H1 (cell line): ENCODE data around the gene LTO1. TPM values are rescaled to one million over a fixed set of nuclear protein-coding genes. Genes with fewer than 3 reads are reported as not detected.

Source experiments
- CTCF ChIA-PET: fragments of 300-600 bp; sonication (Branson Sonifier 250); formaldehyde crosslinking; loops from one replicate; lab custom pipeline; 2021; ENCODE audit not compliant: partially characterized antibody; lab: Charles Lee
- POLR2A ChIA-PET: fragments of 300-600 bp; sonication (Branson Sonifier 250); formaldehyde crosslinking; loops from one replicate; lab custom pipeline; 2021; ENCODE audit warnings: inconsistent platforms; ENCODE audit not compliant: partially characterized antibody; lab: Charles Lee
- DNase-seq, 2 experiments: peaks; one replicate each; pipeline versions ENCODE4 v3.0.0 to v3.0.0-alpha.2; 2010 to 2022; ENCODE audit warnings: low spot score in 2 of 2, low read depth in 1 of 2, mixed read lengths in 1 of 2
- FAIRE-seq: peaks from 2 replicates; lab custom pipeline; 2011; peaks lifted over from hg19 to GRCh38; lab: Jason Lieb, UNC
- H2AFZ ChIP-seq: 2 replicates; pipeline ENCODE4 v1.8.1; 2012; ENCODE audit warnings: low read length, inconsistent platforms
- H2AK5ac ChIP-seq: 2 replicates; pipeline ENCODE4 v1.6.1; 2013; ENCODE audit warnings: low read depth, low read length
- H2BK120ac ChIP-seq: replicated peaks from 2 replicates; pipeline ENCODE3; 2013; ENCODE audit warnings: low read depth, low read length, inconsistent platforms
- H2BK12ac ChIP-seq: 2 replicates; pipeline ENCODE4 v1.6.1; 2013; ENCODE audit warnings: low read depth, low read length
- H2BK15ac ChIP-seq: 2 replicates; pipeline ENCODE4 v1.6.1; 2013; ENCODE audit warnings: low read length
- H2BK20ac ChIP-seq: 2 replicates; pipeline ENCODE4 v1.6.1; 2013; ENCODE audit warnings: low read length
- H2BK5ac ChIP-seq: 2 replicates; pipeline ENCODE4 v1.6.1; 2013; ENCODE audit warnings: low read depth, low read length
- H3K14ac ChIP-seq: 2 replicates; pipeline ENCODE4 v1.6.1; 2013; ENCODE audit warnings: inconsistent platforms; ENCODE audit not compliant: insufficient read length
- H3K18ac ChIP-seq: 2 replicates; pipeline ENCODE4 v1.6.1; 2013; ENCODE audit warnings: low read length; ENCODE audit errors: extremely low read depth
- H3K23ac ChIP-seq: 2 replicates; pipeline ENCODE4 v1.6.1; 2013; ENCODE audit warnings: inconsistent platforms; ENCODE audit not compliant: insufficient read length
- H3K23me2 ChIP-seq: 2 replicates; pipeline ENCODE4 v1.6.1; 2013; ENCODE audit warnings: low read depth, low read length
- H3K27ac ChIP-seq: 2 replicates; pipeline ENCODE4 v1.6.1; 2011; ENCODE audit warnings: low read depth, low read length, inconsistent platforms
- H3K27me3 ChIP-seq, 4 experiments: replicated peaks in 1 of 4; 1 replicate in 1 of 4; 2 replicates in 3 of 4; pipeline versions ENCODE4 v1.6.1 to v1.8.1; 2011 to 2013; ENCODE audit warnings: low read length in 3 of 4, mild to moderate bottlenecking in 3 of 4, inconsistent platforms in 2 of 4, mixed read lengths in 2 of 4, moderate library complexity in 1 of 4; ENCODE audit not compliant: control insufficient read depth in 3 of 4, insufficient read depth in 3 of 4; ENCODE audit errors: extremely low read depth in 1 of 4
- H3K36me3 ChIP-seq, 4 experiments: 2 replicates each; pipeline versions ENCODE4 v1.6.1 to v1.8.1; 2011 to 2013; ENCODE audit warnings: mild to moderate bottlenecking in 4 of 4, low read length in 3 of 4, moderate library complexity in 2 of 4, control low read depth in 1 of 4, inconsistent platforms in 1 of 4; ENCODE audit not compliant: insufficient read depth in 4 of 4, control insufficient read depth in 2 of 4
- H3K4ac ChIP-seq: replicated peaks from 2 replicates; pipeline ENCODE3; 2013; ENCODE audit warnings: low read length, low read depth, mixed read lengths, inconsistent platforms; ENCODE audit not compliant: insufficient read length
- H3K4me1 ChIP-seq, 4 experiments: replicated peaks in 1 of 4; 1 replicate in 1 of 4; 2 replicates in 3 of 4; pipeline versions ENCODE4 v1.6.1 to v1.8.1; 2011 to 2013; ENCODE audit warnings: low read length in 3 of 4, inconsistent platforms in 2 of 4, mixed read lengths in 1 of 4; ENCODE audit not compliant: insufficient read depth in 4 of 4, control insufficient read depth in 3 of 4
- H3K4me2 ChIP-seq, 2 experiments: 2 replicates each; pipeline versions ENCODE4 v1.6.1 to v1.8.1; 2011 to 2013; ENCODE audit warnings: low read depth in 2 of 2, low read length in 2 of 2, control low read depth in 1 of 2, inconsistent platforms in 1 of 2, mild to moderate bottlenecking in 1 of 2; ENCODE audit not compliant: insufficient read depth in 1 of 2
- H3K4me3 ChIP-seq, 4 experiments: fragments of 200-600, 300-600 bp in 1 of 4; sonication (generic), shearing (Covaris generic), sonication (Bioruptor Twin) in 1 of 4; 2 replicates each; pipeline versions ENCODE4 v1.5.1 to v1.8.1; 2011 to 2016; ENCODE audit warnings: low read length in 4 of 4, low read depth in 3 of 4, control low read depth in 2 of 4, inconsistent platforms in 2 of 4, mild to moderate bottlenecking in 2 of 4, mixed read lengths in 1 of 4, moderate library complexity in 1 of 4; ENCODE audit not compliant: insufficient read depth in 2 of 4; ENCODE audit errors: extremely low read depth in 1 of 4
- H3K56ac ChIP-seq: replicated peaks from 2 replicates; pipeline ENCODE3; 2013; ENCODE audit warnings: low read depth, mild to moderate bottlenecking, mixed read lengths, low read length, inconsistent platforms; ENCODE audit not compliant: insufficient read length
- H3K79me1 ChIP-seq: 2 replicates; pipeline ENCODE4 v1.6.1; 2013; ENCODE audit warnings: low read depth, low read length, control low read depth
- H3K79me2 ChIP-seq, 2 experiments: 2 replicates each; pipeline versions ENCODE4 v1.6.1 to v1.8.1; 2012 to 2013; ENCODE audit warnings: low read length in 2 of 2, mild to moderate bottlenecking in 2 of 2, inconsistent platforms in 1 of 2; ENCODE audit not compliant: insufficient read depth in 2 of 2, control insufficient read depth in 1 of 2
- H3K9ac ChIP-seq, 4 experiments: replicated peaks in 1 of 4; 1 replicate in 1 of 4; 2 replicates in 3 of 4; pipeline versions ENCODE4 v1.6.1 to v1.8.1; 2011 to 2013; ENCODE audit warnings: low read depth in 3 of 4, low read length in 3 of 4, control low read depth in 2 of 4, mild to moderate bottlenecking in 2 of 4, moderate library complexity in 2 of 4, inconsistent platforms in 1 of 4; ENCODE audit errors: extremely low read depth in 1 of 4
- H3K9me3 ChIP-seq, 2 experiments: 2 replicates each; pipeline versions ENCODE4 v1.6.1 to v1.8.1; 2012 to 2013; ENCODE audit warnings: mild to moderate bottlenecking in 2 of 2, moderate library complexity in 2 of 2, control low read depth in 1 of 2, inconsistent platforms in 1 of 2, low read depth in 1 of 2, low read length in 1 of 2, mixed read lengths in 1 of 2; ENCODE audit not compliant: insufficient read depth in 2 of 2
- H4K20me1 ChIP-seq, 2 experiments: replicated peaks in 1 of 2; 2 replicates each; pipeline versions ENCODE3 to v1.8.1; 2011 to 2013; ENCODE audit warnings: inconsistent platforms in 2 of 2, low read length in 2 of 2, mild to moderate bottlenecking in 1 of 2; ENCODE audit not compliant: insufficient read depth in 2 of 2, control insufficient read depth in 1 of 2
- H4K5ac ChIP-seq: 2 replicates; pipeline ENCODE4 v1.6.1; 2013; ENCODE audit warnings: low read length, low read depth, mixed read lengths, inconsistent platforms; ENCODE audit not compliant: insufficient read length
- H4K8ac ChIP-seq: 2 replicates; pipeline ENCODE4 v1.8.0; 2013; ENCODE audit warnings: mild to moderate bottlenecking, moderate library complexity, low read length, inconsistent platforms; ENCODE audit not compliant: insufficient read depth; ENCODE audit errors: extremely low read depth
- H4K91ac ChIP-seq: replicated peaks from 2 replicates; pipeline ENCODE3; 2013; ENCODE audit warnings: low read length, mixed read lengths, inconsistent platforms; ENCODE audit not compliant: insufficient read length
- EGR1 ChIP-seq: IDR thresholded peaks from 2 replicates; pipeline ENCODE4 v1.6.1; 2011; ENCODE audit warnings: low read depth, low read length, borderline replicate concordance
- WGBS, 2 experiments: shearing (Covaris generic) in 1 of 2; methylation state at CpG; one replicate each; pipeline versions ENCODE4 v1.1.6 to v1.1.7; 2013 to 2015; ENCODE audit warnings: low lambda C conversion rate in 2 of 2, mixed read lengths in 2 of 2, inconsistent platforms in 1 of 2, low coverage in 1 of 2, missing lambda C conversion rate in 1 of 2; ENCODE audit not compliant: insufficient replicate concordance in 2 of 2, insufficient coverage in 1 of 2, insufficient read length in 1 of 2; ENCODE audit errors: extremely low coverage in 1 of 2, missing lambda C conversion rate in 1 of 2; 5-methylcytosine and 5-hydroxymethylcytosine counted together
- polyA plus RNA-seq, 7 experiments: library from polyadenylated mRNA; depleted of rRNA in 3 of 7; stranded (reverse) in 5 of 7; unstranded in 2 of 7; fragments of >200 nt in 5 of 7; fragments of 200-250 nt in 2 of 7; gene quantifications; 1 replicate in 5 of 7; 2 replicates in 1 of 7; 4 replicates in 1 of 7; pipeline versions ENCODE4 v1.2.1 to v1.2.3, GENCODE V29; 2011 to 2013; ENCODE audit warnings: missing spikeins in 2 of 7, mixed read lengths in 2 of 7
- total RNA-seq: library from RNA; stranded (reverse); fragmentation: NEBNext Ultra II Directional; extraction: Animal tissue kit (Norgen Biotek cat#: 25700); gene quantifications from 2 replicates; pipeline ENCODE4 v1.2.1, GENCODE V29; 2021

The LTO1 gene
- total and polyA plus RNA-seq, 2 of the 8 experiments (the other 6 are each of a cell fraction or from before 2014, with no cell fraction given) = 15.4 to 21.3 TPM

DNA sequence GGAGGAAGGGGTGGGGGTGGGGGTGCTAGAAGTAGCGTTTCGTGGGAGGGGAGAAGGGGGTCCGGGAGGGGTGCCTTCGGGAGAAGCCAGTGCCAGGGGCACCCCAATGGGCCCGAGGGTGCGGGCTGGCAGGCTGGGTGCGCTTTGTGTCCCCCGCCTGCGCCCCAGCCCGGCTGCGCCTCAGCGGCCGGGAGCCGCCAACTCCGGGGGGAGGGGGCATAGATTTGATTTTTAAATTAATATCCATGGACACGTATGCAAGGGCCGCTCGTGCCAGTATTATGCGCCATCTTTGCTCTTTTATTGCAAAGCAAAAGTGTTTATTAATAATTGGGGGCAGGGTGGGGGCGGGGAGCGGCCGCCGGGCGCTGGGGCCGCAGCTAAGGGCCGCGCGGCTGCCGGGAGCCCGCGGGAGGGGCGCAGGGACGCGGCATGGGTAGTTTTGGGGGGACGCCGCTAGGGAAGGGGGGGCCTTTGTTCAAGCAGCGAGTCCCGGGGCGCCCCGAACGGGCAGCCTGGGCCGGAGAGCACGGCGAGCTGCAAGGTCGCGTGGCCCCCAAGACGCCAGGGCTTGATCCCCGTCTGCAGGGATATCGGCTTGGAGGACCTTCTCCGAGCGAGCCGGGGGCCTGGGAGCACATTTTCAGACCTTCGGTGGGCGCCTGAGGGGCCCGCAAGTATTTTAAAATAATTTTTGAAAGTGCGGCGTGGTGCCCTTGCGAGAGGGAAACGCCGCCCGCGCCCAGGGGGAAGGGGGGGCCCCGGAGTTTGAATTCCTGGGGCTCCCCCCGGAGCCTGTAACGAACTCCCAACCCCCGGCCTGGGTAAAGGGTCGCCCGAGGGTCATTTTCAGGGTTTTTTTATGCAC is 33.2 kb downstream of the LTO1 start:
- no peak for DNase-seq
- Histone ChIP-seq H3K4me1 (peaks cover 0 to 17% (median 11%) of the 10 kb centered on the region in 4 experiments; a peak in 6 of 7 replicates), H3K4me2 (peak overlapping the region; percentile 92), H3K23ac (no peak overlapping the region), H3K18ac (peak overlapping the region; percentile 60; the same call in 1 of the 2 replicates), H2BK5ac (no peak overlapping the region), H3K4ac (no peak overlapping the region), H4K8ac (peak overlapping the region; percentile 89), H3K27me3 (peaks cover 0 to 15% (median 9%) of the 10 kb centered on the region in 4 experiments; a peak in 5 of 7 replicates), H3K9ac (peak overlapping the region; percentile 56 to 93 (median 88)), H3K36me3 (peaks cover 13 to 29% (median 20%) of the 10 kb centered on the region in 4 experiments; a peak in 4 of 8 replicates), H3K9me3 (no peaks in the 10 kb centered on the region), H2BK20ac (no peak overlapping the region), H2AFZ (no peak overlapping the region), H4K5ac (no peak overlapping the region), H3K79me2 (peaks cover 0 to 34% of the 10 kb centered on the region in 2 experiments; a peak in 2 of 4 replicates), H3K56ac (peak overlapping the region; percentile 79), H2BK120ac (no peak overlapping the region), H4K91ac (no peak overlapping the region), H3K14ac (no peak overlapping the region), H3K4me3 (peak overlapping the region; percentile 90 to 97 (median 95)), H2AK5ac (no peak overlapping the region), H4K20me1 (peaks cover 10 to 20% of the 10 kb centered on the region in 2 experiments), H3K23me2 (peaks cover 24% of the 10 kb centered on the region; the same call in 1 of the 2 replicates), H2BK12ac (no peak overlapping the region), H3K79me1 (peaks cover 6% of the 10 kb centered on the region; the same call in 1 of the 2 replicates), H3K27ac (no peak overlapping the region), H2BK15ac (no peak overlapping the region)
- TF ChIP-seq EGR1 = no peak
- 2% methylated on average over 30 of the region's 68 CpGs; no CpG with 5 or more reads in 1 of the 2 experiments for WGBS, 2 experiments
- no peak for FAIRE-seq
- ChIA-PET CTCF (interaction anchor here (0.8 to 5.5 kb wide), 9 partner anchors 13 to 527 kb away, joined by 3 to 36 read pairs (median 9); partner anchors contain the start of gene MYEOV), POLR2A (interaction anchor here (0.9 to 13.2 kb wide), 9 partner anchors 16 to 539 kb away, joined by 3 to 197 read pairs (median 6); partner anchors contain the start of gene MYEOV)
